Neural crest cell (in vitro differentiated cells): Measurements from ENCODE around the gene HIGD2B. TPM values are rescaled to one million over a fixed set of nuclear protein-coding genes. Genes with fewer than 3 reads are reported as not detected.
"Not testable (repeated sequence)": the region's sequence is repeated elsewhere in the genome, so short reads cannot be mapped to it uniquely, and the experiment has no call there.

Experiments
- DNase-seq: peaks from one replicate; pipeline ENCODE4 v3.0.0; 2021; ENCODE audit warnings: low read depth, mixed read lengths, low spot score
- H3K27ac Mint-ChIP-seq: one replicate; pipeline ENCODE4 v1.8.0; 2021; ENCODE audit warnings: mild to moderate bottlenecking, mixed read lengths; ENCODE audit not compliant: unreplicated experiment
- H3K27me3 Mint-ChIP-seq: 2 replicates; pipeline ENCODE4 v1.8.0; 2021; ENCODE audit warnings: low read depth, mild to moderate bottlenecking, mixed read lengths
- H3K36me3 Mint-ChIP-seq: 2 replicates; pipeline ENCODE4 v1.8.0; 2021; ENCODE audit warnings: low read depth, mild to moderate bottlenecking, mixed read lengths
- H3K4me1 Mint-ChIP-seq: 2 replicates; pipeline ENCODE4 v1.8.0; 2021; ENCODE audit warnings: mixed read lengths
- H3K4me3 Mint-ChIP-seq: one replicate; pipeline ENCODE4 v1.8.0; 2021; ENCODE audit warnings: mild to moderate bottlenecking, mixed read lengths
- H3K9me3 Mint-ChIP-seq: 2 replicates; pipeline ENCODE4 v1.8.0; 2021; ENCODE audit warnings: mixed read lengths
- CTCF ChIP-seq: fragments of 200-600 bp; sonication (generic); conservative IDR thresholded peaks from 2 replicates; pipeline ENCODE4 v1.5.0; 2021; ENCODE audit warnings: antibody characterized with exemption, mild to moderate bottlenecking
- total RNA-seq: library from RNA; stranded (reverse); gene quantifications from 2 replicates; pipeline ENCODE4 v1.2.1, GENCODE V29; 2021

HIGD2B gene
- total RNA-seq, 1 donor from 2014 or later, result not detected

GRCh38 chr15:72728821-72729220 lies 42.8 kb upstream of the HIGD2B start:
- peaks cover 3% of the 10 kb centered on the region for H3K36me3 Mint-ChIP-seq
- no peak overlapping the region for H3K4me3 Mint-ChIP-seq
- no peaks in the 10 kb centered on the region for H3K27me3 Mint-ChIP-seq
- H3K4me1 Mint-ChIP-seq, result no peaks in the 10 kb centered on the region
- TF ChIP-seq CTCF, result no peak
- H3K27ac Mint-ChIP-seq, result no peak overlapping the region
- DNase-seq, result no peak
- H3K9me3 Mint-ChIP-seq, result no peaks in the 10 kb centered on the region

GRCh38 chr15:72728249-72728648 lies 42.3 kb upstream of the HIGD2B start:
- not testable (repeated sequence) for H3K27me3 Mint-ChIP-seq, H3K4me1 Mint-ChIP-seq, H3K27ac Mint-ChIP-seq, H3K9me3 Mint-ChIP-seq, DNase-seq, H3K4me3 Mint-ChIP-seq, H3K36me3 Mint-ChIP-seq

GRCh38 chr15:72727154-72727553 lies 41.2 kb upstream of the HIGD2B start:
- H3K4me3 Mint-ChIP-seq, result no peak overlapping the region
- DNase-seq, result no peak
- H3K27me3 Mint-ChIP-seq, result no peaks in the 10 kb centered on the region
- H3K4me1 Mint-ChIP-seq, result no peaks in the 10 kb centered on the region
- no peak for TF ChIP-seq CTCF
- no peaks in the 10 kb centered on the region for H3K9me3 Mint-ChIP-seq
- H3K27ac Mint-ChIP-seq, result no peak overlapping the region
- H3K36me3 Mint-ChIP-seq, result peaks cover 3% of the 10 kb centered on the region

- not testable (repeated sequence) for H3K36me3 Mint-ChIP-seq, H3K9me3 Mint-ChIP-seq, H3K4me1 Mint-ChIP-seq, DNase-seq, H3K4me3 Mint-ChIP-seq, H3K27ac Mint-ChIP-seq, H3K27me3 Mint-ChIP-seq
These were observed 39.9 kb upstream of the HIGD2B start for GRCh38 chr15:72725851-72726250.

- Mint-ChIP-seq H3K4me3 (no peak overlapping the region), H3K27ac (no peak overlapping the region), H3K36me3 (no peaks in the 10 kb centered on the region), H3K9me3 (no peaks in the 10 kb centered on the region), H3K4me1 (no peaks in the 10 kb centered on the region), H3K27me3 (no peaks in the 10 kb centered on the region)
- DNase-seq, result no peak
- TF ChIP-seq CTCF, result no peak
These were observed 39.5 kb upstream of the HIGD2B start for GRCh38 chr15:72725446-72725845.

- Mint-ChIP-seq H3K27me3 (no peaks in the 10 kb centered on the region), H3K36me3 (no peaks in the 10 kb centered on the region), H3K27ac (no peak overlapping the region), H3K4me1 (no peaks in the 10 kb centered on the region), H3K4me3 (no peak overlapping the region), H3K9me3 (no peaks in the 10 kb centered on the region)
- no peak for DNase-seq
- TF ChIP-seq CTCF, result no peak
These were observed 38.0 kb upstream of the HIGD2B start for GRCh38 chr15:72724028-72724427.
